Colon (tissue), 2 donors: ENCODE measurements around the gene SLC14A1.
"Not testable (repeated sequence)": the region's sequence is repeated elsewhere in the genome, so short reads cannot be mapped to it uniquely, and the experiment has no call there.

Experiments
- FAIRE-seq: peaks from 2 replicates; lab custom pipeline; 2012; peaks lifted over from hg19 to GRCh38; lab: Jason Lieb, UNC
- donor health status: control.
- donor health status: control.

The SLC14A1 gene

GRCh38 chr18:45757644-45758043 lies 33.7 kb downstream of the SLC14A1 start:
- FAIRE-seq = not testable (repeated sequence)

GRCh38 chr18:45760462-45761036 lies 36.6 kb downstream of the SLC14A1 start:
- no peak for FAIRE-seq

GRCh38 chr18:45761512-45762114 lies 37.6 kb downstream of the SLC14A1 start:
- no peak for FAIRE-seq

GRCh38 chr18:45764000-45764686 lies 40.2 kb downstream of the SLC14A1 start:
- no peak for FAIRE-seq

- no peak for FAIRE-seq
Observed at GRCh38 chr18:45765796-45766195, 41.8 kb downstream of the SLC14A1 start.

- no peak for FAIRE-seq
Observed at GRCh38 chr18:45771587-45772480, 47.9 kb downstream of the SLC14A1 start.

GRCh38 chr18:45774065-45774521 lies 50.1 kb downstream of the SLC14A1 start:
- FAIRE-seq = no peak

- FAIRE-seq = no peak
Observed at GRCh38 chr18:45775241-45775676, 51.3 kb downstream of the SLC14A1 start.

- no peak for FAIRE-seq
Observed at GRCh38 chr18:45775743-45776142, 51.8 kb downstream of the SLC14A1 start.

GRCh38 chr18:45777393-45777792 lies 53.4 kb downstream of the SLC14A1 start:
- no peak for FAIRE-seq

- FAIRE-seq = no peak
Observed at GRCh38 chr18:45780568-45780967, 56.6 kb downstream of the SLC14A1 start.

- no peak for FAIRE-seq
Observed at GRCh38 chr18:45782662-45783061, 58.7 kb downstream of the SLC14A1 start.

GRCh38 chr18:45783097-45784075 lies 59.4 kb downstream of the SLC14A1 start:
- FAIRE-seq = no peak

- FAIRE-seq = no peak
Observed at GRCh38 chr18:45785134-45785533, 61.2 kb downstream of the SLC14A1 start.

GRCh38 chr18:45786941-45787340 lies 63.0 kb downstream of the SLC14A1 start:
- FAIRE-seq = no peak

GRCh38 chr18:45787346-45787745 lies 63.4 kb downstream of the SLC14A1 start:
- no peak for FAIRE-seq

GRCh38 chr18:45788861-45789260 lies 64.9 kb downstream of the SLC14A1 start:
- no peak for FAIRE-seq

GRCh38 chr18:45792506-45793263 lies 68.7 kb downstream of the SLC14A1 start:
- FAIRE-seq = no peak

- no peak for FAIRE-seq
Observed at GRCh38 chr18:45793264-45793965, 69.4 kb downstream of the SLC14A1 start.
